ENCODE data around the gene RASSF1.

Gene RASSF1

DNA sequence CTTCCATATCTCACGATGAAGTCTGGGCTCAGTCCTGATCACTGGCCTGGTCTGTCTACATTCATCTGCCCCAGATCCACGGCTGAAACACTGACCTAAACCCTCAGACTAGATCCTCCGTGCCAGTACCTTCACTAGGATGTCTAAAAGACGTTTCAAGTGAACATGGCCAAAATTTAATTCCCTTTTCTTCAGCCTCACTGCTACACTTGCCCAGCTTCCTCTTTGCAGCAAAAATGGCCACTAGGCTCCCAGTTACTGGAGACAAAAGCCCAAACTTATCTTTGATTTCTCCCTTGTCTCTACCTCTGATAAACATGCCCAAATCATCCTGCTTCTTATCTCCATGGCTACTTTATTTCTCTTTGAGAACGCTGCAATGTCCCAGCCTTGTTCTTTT, 1.7 kb downstream of the RASSF1 start:
- TF ChIP-seq, protein P1, sequence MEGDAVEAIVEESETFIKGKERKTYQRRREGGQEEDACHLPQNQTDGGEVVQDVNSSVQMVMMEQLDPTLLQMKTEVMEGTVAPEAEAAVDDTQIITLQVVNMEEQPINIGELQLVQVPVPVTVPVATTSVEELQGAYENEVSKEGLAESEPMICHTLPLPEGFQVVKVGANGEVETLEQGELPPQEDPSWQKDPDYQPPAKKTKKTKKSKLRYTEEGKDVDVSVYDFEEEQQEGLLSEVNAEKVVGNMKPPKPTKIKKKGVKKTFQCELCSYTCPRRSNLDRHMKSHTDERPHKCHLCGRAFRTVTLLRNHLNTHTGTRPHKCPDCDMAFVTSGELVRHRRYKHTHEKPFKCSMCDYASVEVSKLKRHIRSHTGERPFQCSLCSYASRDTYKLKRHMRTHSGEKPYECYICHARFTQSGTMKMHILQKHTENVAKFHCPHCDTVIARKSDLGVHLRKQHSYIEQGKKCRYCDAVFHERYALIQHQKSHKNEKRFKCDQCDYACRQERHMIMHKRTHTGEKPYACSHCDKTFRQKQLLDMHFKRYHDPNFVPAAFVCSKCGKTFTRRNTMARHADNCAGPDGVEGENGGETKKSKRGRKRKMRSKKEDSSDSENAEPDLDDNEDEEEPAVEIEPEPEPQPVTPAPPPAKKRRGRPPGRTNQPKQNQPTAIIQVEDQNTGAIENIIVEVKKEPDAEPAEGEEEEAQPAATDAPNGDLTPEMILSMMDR (IDR thresholded peaks at IDR 0.05; ENCODE audit: low read depth, low read length, missing control alignments) = no peak
- no peak overlapping the region for H3K4me3 ChIP-seq (ENCODE audit: low read depth, low read length)
- no peak for DNase-seq (ENCODE audit: low read depth)
- in situ Hi-C loops (cut with HindIII; ENCODE audit: low sequenced_read_pairs) = no loop called here

DNA sequence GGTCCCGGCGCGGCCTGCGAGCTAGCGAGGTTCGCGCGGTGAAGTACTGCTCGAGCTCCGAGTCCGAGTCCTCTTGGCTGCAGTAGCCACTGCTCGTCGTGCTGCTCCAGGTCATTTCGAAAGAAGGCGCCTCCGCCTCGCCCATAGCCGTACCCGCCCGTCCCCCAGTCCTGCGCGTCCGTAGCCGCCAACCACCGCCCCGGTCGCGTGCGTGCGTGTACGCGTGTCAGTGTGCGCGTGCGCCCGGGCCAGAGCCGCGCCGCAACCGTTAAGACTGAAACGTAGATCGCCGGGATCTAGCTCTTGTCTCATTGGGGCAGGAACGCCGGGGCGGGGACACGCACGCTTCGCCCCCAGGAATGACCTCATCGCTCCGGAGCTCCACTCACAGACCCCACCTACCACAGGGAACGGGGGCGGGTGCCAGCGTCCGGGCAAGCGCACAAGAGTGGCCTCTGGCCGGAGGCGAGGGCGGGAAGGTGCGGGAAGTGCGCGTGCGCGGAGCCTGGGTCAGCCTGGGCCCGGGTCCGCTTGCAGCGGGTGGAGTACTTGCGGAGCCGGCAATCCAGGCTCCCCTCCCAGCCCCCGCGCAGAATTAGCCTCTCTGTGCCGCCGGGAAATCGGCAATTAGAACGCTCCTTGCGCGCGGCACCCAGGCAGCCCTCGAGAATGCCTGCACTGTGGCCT, 3.3 kb downstream of the RASSF1 start:
- peak; percentile 98 for DNase-seq (ENCODE audit: low read depth)
- TF ChIP-seq, protein P1 (IDR thresholded peaks at IDR 0.05; ENCODE audit: low read depth, low read length, missing control alignments) = no peak

DNA sequence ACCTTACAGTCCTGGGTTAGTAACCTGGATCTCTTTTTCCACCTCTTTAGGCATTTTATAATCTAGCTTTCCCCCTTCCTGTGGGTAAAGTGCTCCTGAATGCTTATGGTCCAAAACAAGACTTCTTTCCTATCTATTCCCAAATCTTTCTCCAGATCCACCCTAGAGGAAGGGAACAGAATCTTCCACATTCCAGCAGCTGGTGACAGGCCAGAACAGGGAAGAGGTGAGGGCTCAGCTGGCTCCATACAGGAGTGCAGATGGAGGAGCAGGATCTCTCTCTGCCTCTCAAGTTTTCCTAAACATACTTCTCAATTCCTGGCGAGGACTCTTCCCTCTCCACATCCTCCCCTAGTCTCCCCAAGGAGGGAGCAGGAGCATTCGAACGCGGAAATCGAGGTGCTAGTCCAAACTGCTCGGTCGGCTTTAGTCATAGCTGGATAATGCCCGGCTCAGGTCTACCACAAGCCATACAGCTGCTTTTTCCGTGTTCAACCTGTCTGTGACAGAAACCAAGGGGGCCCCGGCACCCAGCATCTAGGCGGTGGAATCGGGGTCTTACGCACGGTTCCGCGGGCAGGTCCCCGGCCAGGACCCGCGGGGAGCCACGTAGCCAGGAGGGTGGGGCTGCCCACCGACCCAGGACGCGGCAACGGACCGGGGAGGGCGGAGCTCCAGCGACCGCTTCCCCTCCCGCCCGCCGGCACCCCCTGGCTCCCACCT, 4.0 kb downstream of the RASSF1 start:
- in situ Hi-C loops (cut with HindIII; ENCODE audit: low sequenced_read_pairs) = no loop called here
- no peak for DNase-seq (ENCODE audit: low read depth)
- TF ChIP-seq, protein P1 (IDR thresholded peaks at IDR 0.05; ENCODE audit: low read depth, low read length, missing control alignments) = no peak
- H3K4me3 ChIP-seq (ENCODE audit: low read depth, low read length) = peak overlapping the region; percentile 74

More for the DNA sequence above, 3.3 kb downstream of the RASSF1 start:
- in situ Hi-C loops (cut with HindIII; ENCODE audit: low sequenced_read_pairs) = no loop called here
- H3K4me3 ChIP-seq (ENCODE audit: low read depth, low read length) = peak overlapping the region; percentile 74

DNA sequence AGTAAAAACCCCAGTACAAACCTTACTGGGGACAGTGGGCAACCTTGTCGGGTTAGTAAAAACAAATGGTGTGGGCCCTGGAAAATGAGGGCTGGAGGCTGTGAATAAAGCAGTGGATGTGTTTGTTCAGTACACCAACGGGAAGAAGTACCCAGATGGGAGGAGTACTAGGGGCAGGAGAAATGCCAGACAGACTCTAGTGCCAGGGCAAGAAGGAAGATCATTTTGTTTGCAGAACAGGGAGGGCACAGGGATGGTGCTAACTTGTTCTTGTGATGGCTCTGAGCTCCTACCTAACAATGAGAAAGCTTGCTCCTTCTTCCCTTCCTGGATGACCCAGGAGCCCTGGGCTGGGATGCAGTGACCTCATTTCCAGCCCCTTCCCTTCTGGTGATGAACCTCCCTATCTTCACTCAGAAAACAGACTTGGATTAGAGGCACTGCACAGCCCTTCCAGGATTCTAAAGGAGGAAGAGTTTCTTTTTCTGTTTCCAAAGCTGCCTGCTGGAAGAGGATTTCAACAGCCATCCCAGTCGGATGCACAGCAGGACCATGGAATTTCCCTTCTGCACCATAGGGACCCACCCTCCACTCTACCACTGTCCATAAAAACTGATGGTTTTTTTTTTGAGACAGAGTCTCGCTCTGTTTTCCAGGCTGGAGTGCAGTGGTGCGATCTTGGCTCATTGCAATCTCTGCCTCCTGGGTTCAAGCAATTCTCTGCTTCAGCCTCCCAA, 6.1 kb downstream of the RASSF1 start:
- no peak for DNase-seq (ENCODE audit: low read depth)
- TF ChIP-seq, protein P1 (IDR thresholded peaks at IDR 0.05; ENCODE audit: low read depth, low read length, missing control alignments) = no peak
- H3K4me3 ChIP-seq (ENCODE audit: low read depth, low read length) = no peak overlapping the region
- in situ Hi-C loops (cut with HindIII; ENCODE audit: low sequenced_read_pairs) = loop anchor here (5.0 kb wide), 1 partner anchor 203 kb away; no protein-coding TSS in a partner anchor

DNA sequence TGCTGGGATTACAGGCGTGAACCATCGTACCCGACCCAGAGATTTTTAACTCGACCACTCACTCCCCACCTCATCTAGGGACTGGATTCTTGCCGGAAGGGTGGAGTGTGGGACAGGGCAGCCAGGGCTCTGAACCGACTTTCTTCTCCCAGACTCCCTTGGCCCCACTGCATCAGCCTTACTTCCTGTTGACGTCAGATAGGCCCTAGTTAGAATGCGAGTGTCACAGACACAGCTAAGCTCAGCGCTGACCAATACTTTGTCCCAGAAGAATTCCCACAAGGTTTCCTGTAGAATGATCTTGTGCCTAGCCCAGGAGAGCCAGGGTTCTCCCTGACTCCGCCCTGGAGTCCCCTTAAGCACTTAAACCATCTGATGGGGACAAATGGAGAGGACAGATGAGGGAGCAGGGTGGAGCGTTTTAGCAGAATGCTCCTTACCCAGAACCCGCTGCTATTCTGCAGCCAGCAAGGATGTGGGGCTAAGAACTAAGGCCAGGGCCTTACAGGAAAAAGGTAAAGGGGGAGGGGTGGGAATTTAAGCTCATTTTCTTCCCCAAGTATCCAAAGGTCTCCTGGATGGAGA, 6.8 kb downstream of the RASSF1 start:
- no peak for DNase-seq (ENCODE audit: low read depth)
- in situ Hi-C loops (cut with HindIII; ENCODE audit: low sequenced_read_pairs) = loop anchor here (5.0 kb wide), 1 partner anchor 203 kb away; no protein-coding TSS in a partner anchor
- no peak overlapping the region for H3K4me3 ChIP-seq (ENCODE audit: low read depth, low read length)
- TF ChIP-seq, protein P1 (IDR thresholded peaks at IDR 0.05; ENCODE audit: low read depth, low read length, missing control alignments) = no peak

DNA sequence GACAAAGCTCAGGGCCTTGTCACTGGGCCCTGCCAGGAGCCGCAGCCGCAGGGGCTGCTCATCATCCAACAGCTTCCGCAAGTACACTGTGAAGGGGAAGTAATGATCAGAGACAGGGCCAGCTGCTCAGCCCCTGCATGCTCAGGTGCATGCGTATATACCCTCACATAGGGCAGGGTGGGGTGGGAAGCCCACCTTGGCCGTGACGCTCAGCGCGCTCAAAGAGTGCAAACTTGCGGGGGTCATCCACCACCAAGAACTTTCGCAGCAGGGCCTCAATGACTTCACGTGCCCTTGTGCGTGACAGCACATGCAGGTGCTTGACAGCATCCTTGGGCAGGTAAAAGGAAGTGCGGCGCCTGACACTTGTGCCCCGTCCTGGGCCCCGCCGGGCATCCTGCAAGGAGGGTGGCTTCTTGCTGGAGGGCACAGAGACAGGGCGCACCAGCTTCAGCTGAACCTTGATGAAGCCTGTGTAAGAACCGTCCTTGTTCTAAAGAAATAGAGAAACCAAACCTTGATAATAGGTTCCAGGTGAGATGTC, 9.2 kb downstream of the RASSF1 start:
- no peak for DNase-seq (ENCODE audit: low read depth)
- H3K4me3 ChIP-seq (ENCODE audit: low read depth, low read length) = no peak overlapping the region
- in situ Hi-C loops (cut with HindIII; ENCODE audit: low sequenced_read_pairs) = loop anchor here (5.0 kb wide), 1 partner anchor 206 kb away; no protein-coding TSS in a partner anchor
- TF ChIP-seq, protein P1 (IDR thresholded peaks at IDR 0.05; ENCODE audit: low read depth, low read length, missing control alignments) = no peak

All from astrocyte of the cerebellum (primary cell).